T47D (cell line): ENCODE data around the gene KCNK10.

Source experiments
- DNase-seq, 2 experiments: peaks; one replicate each; pipeline versions ENCODE4 v3.0.0 to v3.0.0-alpha.2; 2011 to 2012; ENCODE audit warnings: low read depth in 1 of 2, low spot score in 1 of 2
- JUND ChIP-seq: IDR thresholded peaks from 2 replicates; pipeline ENCODE4 v1.6.1; 2012; ENCODE audit warnings: low read depth
- in situ Hi-C: cut with HindIII; loops from 2 replicates; pipeline ENCODE4 v1.10.0; 2016; ENCODE audit warnings: low sequenced_read_pairs, low pct_unique_long_range_greater_than_20kb

KCNK10 gene

DNA sequence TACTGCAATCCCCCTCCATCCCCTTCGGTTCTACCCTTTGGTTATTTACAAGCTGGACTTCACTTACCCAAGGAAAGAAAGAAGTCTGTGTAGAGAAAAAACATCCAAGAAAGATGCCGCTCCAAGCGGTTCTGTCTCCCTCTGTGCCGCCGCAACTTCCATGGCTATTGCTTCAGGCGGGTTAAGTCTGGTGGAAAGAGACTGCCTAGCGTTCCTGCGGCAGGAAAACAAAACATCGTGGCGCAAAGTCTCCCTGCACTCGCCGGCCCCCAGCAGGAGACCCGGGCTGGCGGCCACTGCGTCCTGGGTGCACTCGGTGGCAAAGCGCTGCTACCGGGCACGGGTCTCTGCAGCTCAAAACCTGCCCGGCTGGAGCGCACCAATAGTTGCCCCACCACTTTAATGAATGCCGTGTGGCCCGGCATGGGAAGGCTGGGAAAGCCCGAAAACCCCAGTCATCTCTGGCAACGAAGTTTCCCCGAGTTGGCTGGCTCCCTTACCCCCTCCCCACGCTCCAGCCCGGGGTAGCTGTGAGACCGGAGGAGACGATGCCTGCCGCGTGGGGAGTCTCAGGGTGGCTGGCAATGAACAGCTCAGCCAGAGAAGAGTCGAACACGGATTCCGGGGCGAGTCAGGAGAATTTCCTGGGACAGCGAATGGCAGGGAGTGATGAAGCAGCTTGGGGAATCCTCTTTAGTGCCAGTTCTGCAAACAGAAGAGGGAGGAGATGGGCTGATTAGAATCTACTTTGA, 3.5 kb upstream of the KCNK10 start:
- no peak for TF ChIP-seq JUND

DNA sequence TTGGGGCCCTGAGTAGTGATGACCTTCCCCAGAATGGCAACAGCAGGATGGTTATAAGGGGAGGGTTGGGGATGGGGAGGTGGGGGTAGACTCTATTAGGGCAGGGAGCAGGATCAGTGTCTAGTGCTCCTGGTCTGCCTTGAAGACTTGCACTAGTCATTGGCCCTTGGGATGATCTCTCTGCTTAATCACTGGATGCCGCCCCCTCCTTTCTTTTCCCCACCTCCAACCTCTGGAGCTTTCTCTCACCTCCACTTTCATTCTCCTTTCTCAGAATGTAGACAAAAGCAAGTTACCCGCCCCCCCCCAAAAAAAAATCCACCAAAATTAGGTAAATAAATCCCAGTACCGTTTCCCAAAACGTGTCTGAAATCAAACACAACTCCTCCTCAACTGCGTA, 2.8 kb upstream of the KCNK10 start:
- no peak for DNase-seq
- in situ Hi-C loops = no loop called here
- no peak for TF ChIP-seq JUND

More for the DNA sequence above, 3.5 kb upstream of the KCNK10 start:
- no peak for DNase-seq
- in situ Hi-C loops = no loop called here

DNA sequence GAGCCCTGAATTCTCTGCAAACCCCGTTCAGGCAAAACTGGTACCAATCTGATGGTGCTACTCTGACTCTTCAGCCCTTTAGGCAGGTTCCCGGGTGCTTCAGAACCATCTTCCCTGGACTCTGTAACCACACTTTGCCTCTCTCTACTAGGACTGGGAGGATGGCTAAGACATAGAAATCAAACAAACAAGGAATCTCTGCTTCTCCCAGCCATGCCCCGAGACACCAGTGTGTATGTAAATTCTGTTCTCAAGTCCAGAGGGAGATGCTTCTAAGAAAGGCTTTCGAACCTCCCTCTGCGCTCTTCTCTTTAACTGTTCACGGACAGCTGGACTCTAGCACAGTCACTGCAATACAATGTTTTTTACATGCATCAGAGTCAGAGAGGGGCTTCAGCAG, 1.9 kb upstream of the KCNK10 start:
- in situ Hi-C loops = no loop called here
- no peak for DNase-seq
- TF ChIP-seq JUND = no peak

DNA sequence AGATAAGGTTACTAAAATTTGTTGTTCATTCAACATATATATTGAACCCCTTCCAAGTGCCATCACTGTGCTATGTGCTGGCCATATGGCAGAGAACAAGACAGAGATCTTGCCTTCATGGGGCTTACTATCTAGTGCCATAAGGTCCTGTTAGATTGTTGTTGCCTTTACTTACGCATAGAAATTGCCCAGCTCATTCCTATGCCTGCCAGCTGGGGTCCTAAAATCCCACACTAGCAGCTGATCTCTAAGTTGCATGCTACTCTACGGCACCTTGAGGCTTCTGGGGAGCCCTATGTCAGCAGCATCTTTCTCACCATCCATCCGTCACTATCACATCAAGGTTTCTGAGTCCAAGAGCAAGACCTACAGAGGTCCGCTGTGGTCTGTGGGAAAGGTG, 1.4 kb upstream of the KCNK10 start:
- TF ChIP-seq JUND = no peak
- DNase-seq = no peak
- in situ Hi-C loops = no loop called here

DNA sequence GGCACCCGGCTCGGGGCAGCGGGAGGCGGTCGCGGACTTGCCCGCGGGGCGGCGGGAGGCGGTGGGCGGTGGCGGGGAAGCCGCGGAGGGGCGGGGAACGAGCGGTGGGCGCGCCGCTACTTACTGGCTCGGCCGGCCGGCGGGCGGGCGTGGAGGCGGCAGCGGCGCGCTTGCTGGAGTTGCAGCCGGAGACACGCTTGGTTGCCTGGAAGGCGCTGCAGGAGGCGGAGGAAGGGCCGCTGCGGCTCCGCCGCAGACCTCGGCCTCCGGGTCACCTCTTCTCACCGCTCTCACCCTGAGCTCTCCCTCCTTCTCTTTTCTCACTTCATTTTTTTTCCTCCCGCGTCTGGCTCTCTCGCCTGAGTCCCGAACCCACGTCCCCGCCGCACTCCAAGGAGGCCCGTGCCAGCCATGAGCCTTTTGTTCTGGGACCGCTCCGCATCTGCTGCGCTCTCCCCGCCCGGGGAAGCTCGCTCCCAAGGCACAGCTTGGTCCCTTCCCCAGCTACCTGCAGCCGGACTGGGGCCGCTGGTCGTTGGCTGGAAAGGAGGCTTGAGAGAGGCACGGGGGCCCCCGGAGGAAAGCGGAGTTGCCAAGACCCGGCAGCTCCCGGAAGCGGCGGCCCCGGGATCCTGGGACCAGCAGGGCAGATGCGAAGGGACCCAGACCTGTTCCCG, 592 bp upstream of the KCNK10 start:
- in situ Hi-C loops = no loop called here

DNA sequence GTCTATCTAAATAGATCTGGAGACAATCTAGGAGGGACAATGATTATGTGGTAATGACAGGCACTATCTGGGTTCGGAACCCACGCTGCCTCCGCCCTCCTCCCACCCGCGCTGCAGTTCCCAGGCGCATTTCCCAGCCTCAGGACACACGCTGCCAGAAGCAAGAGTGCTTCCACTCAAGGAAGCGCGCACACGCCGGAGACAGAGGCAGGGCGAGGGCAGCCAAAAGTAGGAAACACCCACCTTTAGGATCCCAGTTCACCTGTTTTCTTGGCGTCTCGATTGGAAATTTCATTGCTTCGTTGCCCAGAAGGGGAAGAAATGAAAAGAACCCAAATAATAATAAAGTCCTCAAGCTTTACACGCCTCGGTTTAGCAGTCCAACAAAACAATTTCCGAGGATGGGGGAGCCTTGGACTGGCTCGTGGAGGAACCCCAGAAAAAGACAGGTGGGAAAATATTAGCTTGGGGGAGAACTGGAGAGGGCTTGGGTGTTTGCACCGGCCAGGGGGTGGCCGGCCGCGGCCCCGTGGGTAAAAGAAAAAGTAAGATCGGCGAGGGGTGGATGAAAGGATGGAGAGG, 474 bp downstream of the KCNK10 start:
- in situ Hi-C loops = no loop called here
- DNase-seq = no peak
- TF ChIP-seq JUND = no peak

More for the DNA sequence above, 592 bp upstream of the KCNK10 start:
- TF ChIP-seq JUND = no peak
- DNase-seq = no peak

DNA sequence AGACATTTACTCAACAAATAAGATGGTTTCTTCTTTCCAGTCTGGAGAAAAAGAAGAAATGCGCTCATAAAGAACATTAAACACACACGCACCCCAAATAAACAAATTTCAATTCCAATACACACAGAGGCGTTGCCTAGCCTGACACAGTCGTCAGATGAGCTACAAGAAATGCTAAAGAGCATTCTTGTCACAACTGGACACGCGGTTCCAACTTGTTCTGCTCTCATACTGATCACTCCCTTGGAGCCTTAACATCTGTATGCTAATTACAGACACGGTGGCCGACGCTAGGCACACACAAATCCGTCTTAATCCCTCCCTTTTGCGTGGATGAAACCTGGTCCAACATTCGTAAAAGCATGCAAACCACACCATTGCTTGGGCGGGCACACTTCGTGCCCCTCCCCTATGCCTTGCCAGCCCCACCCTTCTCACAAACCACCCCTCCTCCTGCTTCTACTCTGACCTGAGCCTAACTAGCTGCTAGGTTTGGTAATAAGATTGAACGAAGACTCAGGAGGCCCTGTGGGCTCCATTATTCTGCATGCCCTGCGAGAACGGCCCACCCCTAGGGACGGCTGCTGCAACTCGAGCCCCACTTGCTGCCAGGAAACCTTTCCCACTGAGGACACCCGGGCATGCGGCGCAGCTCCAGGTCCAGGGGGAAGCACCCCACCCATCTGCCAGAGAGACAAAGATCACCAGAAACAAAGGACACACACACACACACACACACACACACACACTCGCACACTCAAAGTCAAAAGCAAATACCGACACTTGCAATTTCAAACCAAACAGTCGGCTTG, 1.2 kb downstream of the KCNK10 start:
- no peak for DNase-seq
- in situ Hi-C loops = no loop called here

DNA sequence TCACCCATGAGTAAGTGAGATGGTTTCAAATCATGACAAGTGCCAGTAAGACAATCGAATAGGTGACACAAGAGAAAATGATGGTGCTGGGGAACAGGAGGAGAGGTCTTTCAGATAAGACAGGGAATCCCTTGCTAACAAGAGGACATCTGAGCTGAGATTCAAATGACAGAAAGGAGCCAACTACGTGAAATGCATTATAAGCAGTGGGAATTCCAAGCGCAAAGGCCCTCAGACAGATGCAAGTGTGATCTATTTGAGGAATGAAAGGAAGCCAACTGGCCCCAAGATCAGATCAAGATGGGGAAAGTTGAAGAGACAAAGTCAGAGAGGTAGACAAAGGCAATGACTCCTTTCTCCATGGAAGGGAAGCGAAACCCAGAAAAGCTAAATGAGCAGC, 4.7 kb downstream of the KCNK10 start:
- no peak for TF ChIP-seq JUND
- in situ Hi-C loops = no loop called here
- DNase-seq = no peak

More for the DNA sequence above, 1.2 kb downstream of the KCNK10 start:
- TF ChIP-seq JUND = no peak

DNA sequence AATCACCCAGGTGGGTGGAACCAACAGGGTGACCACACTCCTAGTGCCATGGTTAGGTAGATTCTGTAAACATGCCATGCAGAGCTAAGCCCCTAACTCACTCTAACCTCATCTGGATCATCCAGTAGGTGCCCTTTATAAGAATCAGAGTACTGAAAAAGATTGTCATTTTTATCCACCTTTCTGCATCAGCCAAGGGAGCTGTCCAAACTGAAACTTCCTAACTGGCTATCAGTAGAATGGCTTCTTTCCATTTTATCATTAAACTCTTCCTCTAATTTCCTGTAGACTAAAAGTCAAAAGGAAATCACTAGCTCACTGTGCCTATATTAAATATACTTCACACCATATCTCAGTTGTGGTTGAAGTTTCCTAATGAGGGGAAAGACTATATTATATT, 6.5 kb downstream of the KCNK10 start:
- no peak for TF ChIP-seq JUND
- in situ Hi-C loops = no loop called here
- DNase-seq = no peak

DNA sequence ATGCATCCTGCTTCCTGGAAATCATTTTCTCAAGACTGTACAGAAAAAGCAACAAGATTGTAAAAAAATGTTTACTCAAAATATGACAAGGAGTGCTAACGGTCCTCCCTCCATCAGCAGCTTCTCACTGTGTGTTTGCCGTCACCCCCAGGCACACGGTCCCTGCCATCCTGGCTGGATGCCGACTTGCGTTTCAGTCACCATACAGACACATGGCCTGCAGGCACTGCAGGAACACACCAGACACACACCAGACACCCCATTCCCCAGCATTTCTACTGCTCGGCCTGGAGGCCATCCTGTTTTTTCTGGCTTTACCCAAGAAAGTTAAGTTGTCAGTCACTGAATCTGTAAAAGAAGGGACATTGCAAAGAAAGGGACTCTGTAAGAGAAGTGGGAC, 10.8 kb downstream of the KCNK10 start:
- DNase-seq = no peak
- no peak for TF ChIP-seq JUND
- in situ Hi-C loops = no loop called here

DNA sequence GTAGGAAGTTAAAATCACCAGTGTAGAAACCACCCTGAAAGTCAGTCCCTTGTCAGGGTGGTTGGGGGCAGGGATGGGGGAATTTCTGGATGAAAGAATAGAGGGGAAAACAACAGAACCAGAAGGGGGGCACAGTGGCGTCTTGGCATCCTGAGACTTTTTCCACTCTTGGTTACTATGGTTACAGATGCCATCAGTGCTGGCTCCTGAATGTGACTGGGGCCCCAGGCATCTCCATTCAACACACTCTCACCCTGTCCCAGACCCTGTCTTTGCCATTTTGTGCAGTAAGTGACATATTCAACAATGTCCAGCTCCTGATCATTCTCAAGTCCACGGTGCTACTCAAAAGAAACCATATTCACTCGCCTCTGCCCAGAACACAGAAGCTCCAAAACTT, 11.3 kb downstream of the KCNK10 start:
- TF ChIP-seq JUND = no peak
- in situ Hi-C loops = no loop called here
- no peak for DNase-seq

DNA sequence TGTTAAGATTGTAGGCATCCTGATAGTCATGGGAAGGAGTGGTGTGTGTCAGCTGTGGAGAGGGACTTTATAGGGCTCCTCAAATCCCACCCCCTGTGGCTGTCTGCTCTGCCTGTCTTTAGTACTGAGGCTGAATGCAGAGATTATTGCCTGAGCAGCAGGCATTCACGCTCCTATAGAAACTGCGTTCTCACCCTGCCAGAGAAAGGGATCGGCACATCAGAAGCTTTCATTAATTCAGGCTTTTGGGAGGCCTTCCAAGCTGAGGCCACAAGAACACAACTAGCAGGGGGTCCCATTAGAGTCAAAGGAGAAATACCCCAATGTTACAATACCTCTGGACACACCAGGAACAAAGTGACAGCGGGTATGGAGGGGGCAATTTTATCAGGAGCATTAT, 12.6 kb downstream of the KCNK10 start:
- TF ChIP-seq JUND = no peak
- in situ Hi-C loops = no loop called here
- DNase-seq = no peak

DNA sequence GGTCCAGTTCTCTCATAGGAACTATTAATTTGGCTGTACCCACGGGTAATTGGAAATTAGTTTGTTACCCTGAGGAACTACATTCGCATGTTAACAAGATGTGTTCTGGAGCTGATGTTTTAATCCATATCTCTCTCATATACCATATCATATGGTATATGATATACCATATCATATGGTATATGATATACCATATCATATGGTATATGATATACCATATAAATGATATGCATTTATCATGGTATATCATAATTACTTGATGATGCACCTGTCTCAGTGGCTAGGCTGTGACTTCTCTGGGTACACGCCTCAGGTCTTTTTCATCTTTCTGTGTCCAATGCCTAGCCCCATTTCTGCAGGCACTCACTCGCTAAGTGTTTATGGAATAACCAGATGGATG, 13.0 kb downstream of the KCNK10 start:
- in situ Hi-C loops = no loop called here
- no peak for TF ChIP-seq JUND
- DNase-seq = no peak
